NCI-H146 (cell line): Measurements from ENCODE around the gene QPCT.

Source experiments
- DNase-seq: peaks from one replicate; lab custom pipeline; 2025; lab: John Stamatoyannopoulos, UW

Gene QPCT

GRCh38 chr2:37324786-37325624 lies 19.4 kb upstream of the QPCT start, which contains the start of gene PRKD3:
PRKD3 (minus strand) TSS chr2:37324833; CDS start chr2:37316524, 8,309 bp downstream.
- DNase-seq, result peak; percentile 59

DNA sequence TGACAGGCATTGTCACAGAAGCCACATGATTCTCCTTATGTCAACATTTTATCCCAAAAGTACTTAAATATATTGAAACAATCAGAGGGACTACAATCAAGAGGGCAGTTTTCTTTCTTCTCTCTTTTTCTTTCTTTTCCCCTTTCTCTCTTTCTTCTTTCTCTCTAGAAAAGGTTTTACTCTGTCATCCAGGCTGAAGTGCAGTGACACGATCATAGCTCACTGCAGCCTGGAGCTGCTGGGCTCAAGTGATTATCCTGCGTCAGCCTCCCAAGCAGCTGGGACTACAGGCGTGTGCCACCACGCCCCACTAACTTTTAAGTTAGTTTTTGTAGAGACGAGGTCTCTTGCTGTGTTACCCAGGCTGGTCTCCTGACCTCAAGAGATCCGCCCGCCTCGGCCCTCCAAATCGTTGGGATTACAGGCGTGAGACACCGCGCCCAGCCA lies 18.8 kb upstream of the QPCT start:
- DNase-seq, result no peak

- DNase-seq, result no peak
Observed at GRCh38 chr2:37326285-37326684, 18.1 kb upstream of the QPCT start.

DNA sequence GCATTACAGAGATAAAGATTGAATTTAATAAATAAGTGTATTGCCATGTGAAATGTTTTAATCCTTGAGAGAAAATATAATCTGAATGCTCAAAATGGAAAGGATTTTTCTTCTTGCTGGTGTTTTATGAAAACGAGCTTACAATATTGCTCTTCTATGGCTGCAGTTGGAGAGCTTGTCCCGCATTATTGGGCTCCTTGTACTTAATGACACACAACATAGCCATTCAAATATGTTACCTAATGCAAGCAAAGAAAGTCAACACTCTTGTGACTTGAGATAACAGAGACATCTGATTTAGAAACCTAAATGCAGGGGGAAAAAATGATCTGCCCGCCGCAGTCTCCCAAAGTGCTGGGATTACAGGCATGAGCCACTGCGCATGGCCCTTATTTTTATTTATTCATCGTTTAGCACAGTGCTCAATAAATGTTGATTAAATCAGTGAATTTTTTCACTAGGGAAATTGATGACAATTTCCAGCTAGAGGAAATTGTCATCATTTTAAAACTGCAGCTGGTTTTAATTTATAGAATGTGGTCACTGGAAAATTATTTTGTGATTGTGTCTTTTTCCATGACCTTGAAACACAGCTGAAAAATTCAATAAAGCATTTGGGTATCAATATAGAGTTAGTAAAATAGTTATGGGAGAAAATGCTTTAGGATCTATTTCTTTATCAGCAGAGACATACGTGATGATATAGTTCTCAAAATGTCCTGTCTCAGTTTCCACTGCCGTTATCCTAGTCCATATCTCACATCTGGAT lies 17.4 kb upstream of the QPCT start:
- DNase-seq, result no peak

DNA sequence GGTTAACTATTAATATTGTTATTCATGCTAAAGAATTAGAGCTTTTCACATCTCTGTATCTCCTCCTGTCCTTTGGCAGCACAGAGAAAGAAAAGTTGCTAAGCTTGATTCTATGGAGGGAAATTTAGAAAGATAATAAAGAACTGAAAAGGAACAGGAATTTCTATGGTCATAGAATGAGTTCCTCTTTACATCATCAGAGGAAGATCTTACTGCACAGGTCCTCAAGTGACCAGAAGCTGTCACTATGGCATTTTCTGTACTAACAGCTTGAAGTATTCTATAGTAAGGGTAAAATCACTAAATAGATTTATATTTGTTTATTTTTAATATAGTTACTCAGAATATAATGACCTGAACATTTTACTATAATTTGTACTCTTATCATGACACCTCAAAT lies 13.7 kb upstream of the QPCT start:
- no peak for DNase-seq

DNA sequence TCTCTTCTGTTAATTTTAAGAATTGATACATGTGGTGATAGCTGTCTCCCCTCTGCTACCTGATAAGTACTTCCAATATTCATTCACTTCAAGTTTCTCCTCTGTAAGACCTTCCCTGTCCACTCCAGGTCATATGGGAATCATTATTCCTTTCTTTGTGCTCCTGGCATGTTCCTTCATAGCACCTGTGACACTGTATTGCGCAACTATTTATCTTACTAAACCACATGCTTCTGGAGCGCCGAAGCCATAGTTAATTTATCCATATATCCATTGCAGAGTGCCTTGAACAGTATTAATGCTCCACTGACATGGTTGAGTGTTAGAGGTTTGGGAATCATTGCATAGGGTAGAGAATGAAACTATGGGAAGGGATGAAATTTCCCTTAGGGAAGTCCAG lies 11.9 kb upstream of the QPCT start:
- no peak for DNase-seq

DNA sequence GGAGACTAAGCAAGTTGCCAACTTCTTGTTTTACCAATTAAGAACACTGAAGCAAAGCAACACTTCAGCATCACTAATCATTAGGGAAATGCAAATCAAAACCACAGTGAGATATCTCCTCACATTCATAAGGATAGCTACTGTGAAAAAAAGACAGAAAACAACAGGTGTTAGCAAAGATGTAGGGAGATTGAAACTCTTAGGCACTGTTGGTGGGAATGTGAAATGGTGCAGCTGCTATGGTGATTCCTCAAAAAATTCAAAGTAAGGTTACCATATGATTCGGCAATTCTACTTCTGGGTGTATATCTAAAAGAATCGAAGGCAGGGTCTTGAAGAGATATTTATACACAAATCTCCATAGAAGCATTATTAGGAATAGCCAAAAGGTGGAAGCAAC lies 11.2 kb upstream of the QPCT start:
- no peak for DNase-seq

DNA sequence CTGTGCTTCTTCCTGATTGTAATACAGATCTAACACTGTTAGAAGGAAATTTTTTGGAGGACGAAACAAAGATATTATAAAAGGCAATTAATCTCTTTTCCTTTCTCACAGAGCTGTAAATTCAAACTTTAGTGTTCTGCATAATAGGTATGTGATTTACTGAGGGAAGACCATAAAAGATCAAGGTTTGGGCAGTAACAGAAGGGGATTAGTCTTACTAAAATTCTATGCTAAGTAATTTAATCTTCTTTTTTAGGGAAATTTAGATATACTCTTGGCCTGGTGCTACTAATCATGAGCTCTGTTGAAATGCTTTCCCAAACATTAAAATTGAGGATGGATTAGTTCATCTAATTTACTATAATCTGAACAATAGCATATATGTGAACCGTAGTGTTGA lies 8.8 kb upstream of the QPCT start:
- no peak for DNase-seq

GRCh38 chr2:37337620-37338280 lies 6.7 kb upstream of the QPCT start:
- DNase-seq, result no peak

- no peak for DNase-seq
Observed at GRCh38 chr2:37338933-37339332, 5.5 kb upstream of the QPCT start.

GRCh38 chr2:37340637-37341036 lies 3.8 kb upstream of the QPCT start:
- no peak for DNase-seq

DNA sequence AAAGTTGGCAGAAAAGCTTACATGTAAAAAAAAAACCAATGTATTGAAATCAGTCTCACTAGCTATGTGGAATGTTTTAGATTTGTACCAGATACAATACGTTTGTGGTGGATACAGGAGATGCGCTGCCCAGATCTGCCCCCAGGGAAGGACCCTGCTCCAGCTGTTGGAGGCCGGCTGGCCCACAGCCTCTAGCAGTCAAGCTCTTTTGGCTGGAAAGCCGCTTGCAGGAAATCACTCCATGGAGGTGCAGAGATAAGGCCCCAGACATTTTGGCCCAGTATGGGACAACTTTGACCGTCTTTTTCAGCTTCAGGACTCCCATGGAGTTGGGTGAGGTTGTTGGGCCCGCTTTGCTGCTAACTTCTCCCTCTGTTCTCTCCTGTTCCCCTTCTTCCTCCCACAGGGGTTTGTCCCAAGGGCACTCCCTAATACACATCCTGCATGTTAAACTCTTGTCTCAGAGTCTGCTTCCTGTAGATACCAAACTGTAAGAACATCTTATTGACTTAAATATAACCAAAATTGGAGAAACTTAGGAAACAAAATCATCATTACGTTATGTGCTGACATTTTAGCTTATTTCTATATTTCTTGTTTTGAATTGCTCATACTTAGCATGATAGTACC lies 1.7 kb upstream of the QPCT start:
- DNase-seq, result no peak

- peak; percentile 19 for DNase-seq
Observed at GRCh38 chr2:37343537-37344434, 644 bp upstream of the QPCT start.

DNA sequence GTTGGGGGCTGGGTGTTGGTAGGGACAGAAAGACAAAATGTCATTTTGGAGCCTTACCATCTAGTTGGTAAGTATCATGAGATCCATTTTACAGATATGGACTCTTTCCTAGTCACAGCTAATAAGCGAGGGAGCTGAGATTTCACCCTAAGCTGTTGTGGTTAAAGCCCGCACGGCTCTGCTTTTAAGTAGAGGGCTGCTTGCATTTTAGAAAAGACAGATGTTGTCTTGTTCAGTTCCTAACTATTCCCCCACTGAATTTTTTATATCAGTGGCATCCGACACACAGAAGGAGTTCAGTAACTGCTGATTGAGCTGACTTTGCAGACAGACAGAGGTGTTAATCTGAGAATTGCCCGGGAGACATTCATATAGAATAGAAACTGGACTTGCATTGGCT lies 3.7 kb downstream of the QPCT start:
- no peak for DNase-seq

DNA sequence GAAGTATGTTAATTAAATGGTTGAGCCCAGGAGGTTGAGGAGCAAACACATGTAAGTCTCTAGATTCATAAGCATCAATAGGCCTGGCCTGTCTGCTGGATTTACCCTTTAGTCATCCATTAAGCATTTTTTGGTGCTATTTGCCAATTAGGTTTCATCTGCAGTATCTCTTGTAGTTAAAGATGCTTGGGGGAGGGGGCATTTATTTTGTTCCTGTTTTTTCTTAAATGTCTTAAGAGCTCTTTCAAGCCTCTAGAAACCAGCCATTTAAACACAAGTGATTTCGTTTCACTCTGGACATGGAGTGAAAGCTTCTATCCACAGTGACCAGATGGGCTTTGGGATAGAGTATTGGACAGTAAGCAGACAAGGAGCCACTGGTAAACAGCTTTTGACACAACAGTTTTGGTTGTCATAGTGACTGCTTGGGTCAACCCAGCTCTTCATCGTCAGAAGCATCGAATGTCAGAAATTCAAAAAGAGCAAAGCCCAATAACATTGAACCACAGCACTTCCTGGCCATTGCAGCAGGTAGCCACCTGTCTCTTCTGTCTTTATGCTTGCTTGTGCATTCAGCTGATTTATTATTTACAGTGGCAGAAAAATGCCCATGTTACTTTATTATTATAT lies 4.9 kb downstream of the QPCT start:
- peak; percentile 64 for DNase-seq

- DNase-seq, result peak; percentile 72
Observed at GRCh38 chr2:37350034-37350433, 5.6 kb downstream of the QPCT start.

- DNase-seq, result no peak
Observed at GRCh38 chr2:37354531-37354930, 10.1 kb downstream of the QPCT start.

DNA sequence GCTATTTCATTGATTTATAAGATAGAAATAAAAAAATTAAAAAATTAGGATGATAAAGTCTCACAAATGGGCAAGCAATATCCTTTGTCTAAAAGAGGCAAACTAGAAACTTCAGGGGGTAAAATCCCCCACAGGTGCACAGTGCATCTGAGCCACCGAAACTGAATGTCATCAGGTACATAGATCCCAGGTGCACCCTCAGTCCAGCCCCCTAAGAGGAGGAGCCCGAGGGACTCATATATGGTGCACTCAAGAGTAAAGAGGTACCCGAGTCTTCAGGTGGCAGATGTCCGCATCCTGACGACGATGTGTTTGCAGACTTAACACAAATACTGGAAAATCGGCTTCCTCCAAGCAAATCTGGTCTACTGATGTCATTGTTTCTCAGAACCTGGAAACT lies 11.3 kb downstream of the QPCT start:
- no peak for DNase-seq

GRCh38 chr2:37356299-37356698 lies 11.9 kb downstream of the QPCT start:
- no peak for DNase-seq

GRCh38 chr2:37357069-37357468 lies 12.6 kb downstream of the QPCT start:
- no peak for DNase-seq

DNA sequence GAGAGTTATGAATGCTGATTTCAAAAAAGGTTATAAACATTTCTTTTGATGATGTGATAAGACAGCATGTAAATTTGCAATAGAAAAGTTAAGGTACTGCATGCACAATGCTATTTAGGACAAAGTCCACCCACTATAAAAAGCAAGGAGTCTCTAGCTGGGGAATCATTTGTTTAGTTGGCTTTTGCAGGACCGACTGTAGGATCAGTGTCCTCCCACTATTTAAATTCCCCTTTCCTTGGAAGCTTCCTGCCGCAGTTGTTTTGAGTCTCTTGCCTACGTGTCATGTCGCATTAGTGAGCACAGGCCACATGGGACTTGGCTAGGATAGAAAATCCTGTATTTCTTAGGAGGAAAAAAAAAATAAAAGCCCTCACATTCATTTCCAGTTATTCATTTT lies 13.1 kb downstream of the QPCT start:
- DNase-seq, result no peak
